Testis (tissue), 2 donors: ENCODE data around the gene ARHGAP31.

Experiments used
- POLR2A ChIP-seq: fragments of 450-650 bp; IDR thresholded peaks from one replicate; pipeline ENCODE4 v1.6.1; 2017; ENCODE audit warnings: antibody characterized with exemption, mild to moderate bottlenecking, moderate library complexity
- TF ChIP-seq, protein P1 (sequence below), 3 experiments: fragments of 450-650 bp in 2 of 3; fragments of 200-600 bp in 1 of 3; sonication (generic) in 1 of 3; IDR thresholded peaks; one replicate each; pipeline ENCODE4 v1.5.1; 2016 to 2019; ENCODE audit warnings: antibody characterized with exemption in 3 of 3, mild to moderate bottlenecking in 2 of 3, moderate library complexity in 1 of 3

GRCh38 chr3:119350114-119350513, 55.9 kb downstream of the ARHGAP31 start:
- TF ChIP-seq, protein P1, sequence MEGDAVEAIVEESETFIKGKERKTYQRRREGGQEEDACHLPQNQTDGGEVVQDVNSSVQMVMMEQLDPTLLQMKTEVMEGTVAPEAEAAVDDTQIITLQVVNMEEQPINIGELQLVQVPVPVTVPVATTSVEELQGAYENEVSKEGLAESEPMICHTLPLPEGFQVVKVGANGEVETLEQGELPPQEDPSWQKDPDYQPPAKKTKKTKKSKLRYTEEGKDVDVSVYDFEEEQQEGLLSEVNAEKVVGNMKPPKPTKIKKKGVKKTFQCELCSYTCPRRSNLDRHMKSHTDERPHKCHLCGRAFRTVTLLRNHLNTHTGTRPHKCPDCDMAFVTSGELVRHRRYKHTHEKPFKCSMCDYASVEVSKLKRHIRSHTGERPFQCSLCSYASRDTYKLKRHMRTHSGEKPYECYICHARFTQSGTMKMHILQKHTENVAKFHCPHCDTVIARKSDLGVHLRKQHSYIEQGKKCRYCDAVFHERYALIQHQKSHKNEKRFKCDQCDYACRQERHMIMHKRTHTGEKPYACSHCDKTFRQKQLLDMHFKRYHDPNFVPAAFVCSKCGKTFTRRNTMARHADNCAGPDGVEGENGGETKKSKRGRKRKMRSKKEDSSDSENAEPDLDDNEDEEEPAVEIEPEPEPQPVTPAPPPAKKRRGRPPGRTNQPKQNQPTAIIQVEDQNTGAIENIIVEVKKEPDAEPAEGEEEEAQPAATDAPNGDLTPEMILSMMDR (IDR thresholded peaks at IDR 0.05), result no peak
- TF ChIP-seq POLR2A, result no peak
